ENCODE data around the gene SLC22A7.

The SLC22A7 gene

GRCh38 chr6:43255408-43256054 is 42.5 kb upstream of the SLC22A7 start:
- TF ChIP-seq CTCF (IDR thresholded peaks at IDR 0.05; ENCODE audit: borderline replicate concordance, insufficient read depth, low read depth, low read length): no peak
- no peak overlapping the region for H3K4me3 ChIP-seq (ENCODE audit: low read depth, low read length)

- no peak for TF ChIP-seq CTCF (IDR thresholded peaks at IDR 0.05; ENCODE audit: borderline replicate concordance, insufficient read depth, low read depth, low read length)
- H3K4me3 ChIP-seq (ENCODE audit: low read depth, low read length): no peak overlapping the region
Measured at GRCh38 chr6:43256670-43257366, 41.2 kb upstream of the SLC22A7 start.

- TF ChIP-seq CTCF (IDR thresholded peaks at IDR 0.05; ENCODE audit: borderline replicate concordance, insufficient read depth, low read depth, low read length): no peak
- no peak overlapping the region for H3K4me3 ChIP-seq (ENCODE audit: low read depth, low read length)
Measured at GRCh38 chr6:43257367-43258145, 40.5 kb upstream of the SLC22A7 start.

GRCh38 chr6:43258180-43258579 is 39.9 kb upstream of the SLC22A7 start:
- TF ChIP-seq CTCF (IDR thresholded peaks at IDR 0.05; ENCODE audit: borderline replicate concordance, insufficient read depth, low read depth, low read length): no peak

GRCh38 chr6:43258807-43259686 is 39.0 kb upstream of the SLC22A7 start:
- H3K4me3 ChIP-seq (ENCODE audit: low read depth, low read length): no peak overlapping the region
- TF ChIP-seq CTCF (IDR thresholded peaks at IDR 0.05; ENCODE audit: borderline replicate concordance, insufficient read depth, low read depth, low read length): no peak

More at GRCh38 chr6:43258180-43258579, 39.9 kb upstream of the SLC22A7 start:
- no peak overlapping the region for H3K4me3 ChIP-seq (ENCODE audit: low read depth, low read length)

GRCh38 chr6:43260791-43261190 is 37.3 kb upstream of the SLC22A7 start:
- no peak for TF ChIP-seq CTCF (IDR thresholded peaks at IDR 0.05; ENCODE audit: borderline replicate concordance, insufficient read depth, low read depth, low read length)
- H3K4me3 ChIP-seq (ENCODE audit: low read depth, low read length): no peak overlapping the region
